Right lung (tissue), 5 donors: ENCODE results near the gene TSPAN14. TPM values are rescaled to one million over a fixed set of nuclear protein-coding genes. Genes with fewer than 3 reads are reported as not detected.
"Not testable (repeated sequence)": the region's sequence is repeated elsewhere in the genome, so short reads cannot be mapped to it uniquely, and the experiment has no call there.

Source experiments
- DNase-seq, 2 donors: peaks; one replicate each; pipeline ENCODE4 v3.0.0-alpha.2; 2013
- polyA plus RNA-seq, 5 donors: library from polyadenylated mRNA; unstranded; fragments of 120-200 nt; gene quantifications; one replicate each; pipeline versions ENCODE4 v1.2.1 to v1.2.3, GENCODE V29; 2013; ENCODE audit warnings: inconsistent platforms in 1 of 5, low replicate concordance in 1 of 5; ENCODE audit not compliant: insufficient read length in 5 of 5, insufficient read depth in 1 of 5

TSPAN14 gene
- polyA plus RNA-seq, 5 donors = 69.4 to 95.1 (median 78.3) TPM

GRCh38 chr10:80522756-80523363 lies 68.8 kb downstream of the TSPAN14 start:
- no peak for DNase-seq

GRCh38 chr10:80523773-80524172 lies 69.7 kb downstream of the TSPAN14 start:
- no peak for DNase-seq

- no peak for DNase-seq
Observed at GRCh38 chr10:80524190-80524909, 70.2 kb downstream of the TSPAN14 start.

- no peak for DNase-seq
Observed at GRCh38 chr10:80526218-80526617, 72.1 kb downstream of the TSPAN14 start.

- DNase-seq = no peak
Observed at GRCh38 chr10:80526742-80527141, 72.6 kb downstream of the TSPAN14 start.

GRCh38 chr10:80528185-80528700 lies 74.1 kb downstream of the TSPAN14 start:
- DNase-seq = no peak

- no peak for DNase-seq
Observed at GRCh38 chr10:80528901-80529300, 74.8 kb downstream of the TSPAN14 start.

- DNase-seq = no peak
Observed at GRCh38 chr10:80529604-80530003, 75.5 kb downstream of the TSPAN14 start.

GRCh38 chr10:80530251-80530650 lies 76.1 kb downstream of the TSPAN14 start:
- DNase-seq = no peak

GRCh38 chr10:80530816-80531215 lies 76.7 kb downstream of the TSPAN14 start:
- DNase-seq = no peak

- DNase-seq = no peak
Observed at GRCh38 chr10:80532571-80532970, 78.5 kb downstream of the TSPAN14 start.

GRCh38 chr10:80534059-80534458 lies 79.9 kb downstream of the TSPAN14 start:
- not testable (repeated sequence) for DNase-seq

GRCh38 chr10:80534646-80535045 lies 80.5 kb downstream of the TSPAN14 start:
- DNase-seq = not testable (repeated sequence)

- DNase-seq = peak; percentile 37 to 53
Observed at GRCh38 chr10:80535671-80536360, 81.7 kb downstream of the TSPAN14 start.

GRCh38 chr10:80536361-80536835 lies 82.3 kb downstream of the TSPAN14 start:
- no peak for DNase-seq

GRCh38 chr10:80537086-80537735 lies 83.1 kb downstream of the TSPAN14 start:
- no peak for DNase-seq

GRCh38 chr10:80537736-80538480 lies 83.8 kb downstream of the TSPAN14 start, which contains the start of gene SH2D4B:
Gene SH2D4B (plus strand): TSS chr10:80537902. CDS start chr10:80538332, 430 bp downstream.
- no peak for DNase-seq

GRCh38 chr10:80538481-80539185 lies 84.5 kb downstream of the TSPAN14 start:
- DNase-seq = no peak

GRCh38 chr10:80539421-80540031 lies 85.4 kb downstream of the TSPAN14 start:
- no peak for DNase-seq

- DNase-seq = no peak
Observed at GRCh38 chr10:80540136-80540535, 86.0 kb downstream of the TSPAN14 start.
